ENCODE measurements around the gene TMPRSS4.
"Not testable (repeated sequence)": the region's sequence is repeated elsewhere in the genome, so short reads cannot be mapped to it uniquely, and the experiment has no call there.

Gene TMPRSS4

GRCh38 chr11:118057251-118058145 lies 19.4 kb upstream of the TMPRSS4 start:
- DNase-seq: no peak

GRCh38 chr11:118058311-118059245 lies 18.3 kb upstream of the TMPRSS4 start:
- DNase-seq: no peak

GRCh38 chr11:118059246-118059940 lies 17.5 kb upstream of the TMPRSS4 start:
- no peak for DNase-seq

GRCh38 chr11:118060081-118060661 lies 16.7 kb upstream of the TMPRSS4 start:
- no peak for DNase-seq

- DNase-seq: no peak
Measured at GRCh38 chr11:118060869-118061268, 16.0 kb upstream of the TMPRSS4 start.

GRCh38 chr11:118061586-118062125 lies 15.2 kb upstream of the TMPRSS4 start:
- DNase-seq: no peak

GRCh38 chr11:118062181-118062580 lies 14.7 kb upstream of the TMPRSS4 start:
- DNase-seq: not testable (repeated sequence)

GRCh38 chr11:118062631-118063030 lies 14.2 kb upstream of the TMPRSS4 start:
- DNase-seq: not testable (repeated sequence)

- no peak for DNase-seq
Measured at GRCh38 chr11:118064956-118065355, 11.9 kb upstream of the TMPRSS4 start.

- DNase-seq: no peak
Measured at GRCh38 chr11:118065384-118065783, 11.5 kb upstream of the TMPRSS4 start.

GRCh38 chr11:118067006-118067405 lies 9.9 kb upstream of the TMPRSS4 start:
- no peak for DNase-seq

- DNase-seq: no peak
Measured at GRCh38 chr11:118068206-118068944, 8.5 kb upstream of the TMPRSS4 start.

GRCh38 chr11:118068945-118069612 lies 7.8 kb upstream of the TMPRSS4 start:
- DNase-seq: no peak

- no peak for DNase-seq
Measured at GRCh38 chr11:118071416-118072030, 5.4 kb upstream of the TMPRSS4 start.

- DNase-seq: no peak
Measured at GRCh38 chr11:118073554-118073953, 3.3 kb upstream of the TMPRSS4 start.

- DNase-seq: no peak
Measured at GRCh38 chr11:118074091-118074685, 2.7 kb upstream of the TMPRSS4 start.

- no peak for DNase-seq
Measured at GRCh38 chr11:118074785-118075184, 2.1 kb upstream of the TMPRSS4 start.

GRCh38 chr11:118078911-118079411 lies 2.1 kb downstream of the TMPRSS4 start:
- DNase-seq: no peak

- no peak for DNase-seq
Measured at GRCh38 chr11:118079491-118079890, 2.6 kb downstream of the TMPRSS4 start.

- no peak for DNase-seq
Measured at GRCh38 chr11:118080296-118080695, 3.4 kb downstream of the TMPRSS4 start.

Measured in GF-D8 (cell line).